HL-60 (cell line): Measurements from ENCODE around the gene NRL.
"Not testable (repeated sequence)": the region's sequence is repeated elsewhere in the genome, so short reads cannot be mapped to it uniquely, and the experiment has no call there.

Source experiments
- CTCF ChIP-seq: IDR thresholded peaks from one replicate; pipeline ENCODE4 v1.5.1; 2011; ENCODE audit warnings: low read length, control low read depth, inconsistent platforms; ENCODE audit not compliant: insufficient read depth
- POLR2AphosphoS5 ChIP-seq: IDR thresholded peaks from 2 replicates; pipeline ENCODE4 v1.6.1; 2012; ENCODE audit warnings: low read depth
- REST ChIP-seq: IDR thresholded peaks from 2 replicates; pipeline ENCODE4 v1.6.1; 2012; ENCODE audit warnings: low read depth; ENCODE audit not compliant: insufficient replicate concordance
- SPI1 ChIP-seq: IDR thresholded peaks from 2 replicates; pipeline ENCODE4 v1.6.1; 2012; ENCODE audit warnings: low read depth, mild to moderate bottlenecking, borderline replicate concordance

GRCh38 chr14:24031331-24031730 lies 83.4 kb downstream of the NRL start:
- not testable (repeated sequence) for TF ChIP-seq POLR2AphosphoS5, REST, CTCF, SPI1
